HepG2 (cell line): ENCODE results near the gene ZNF764.

Experiments
- HNRNPLL ChIP-seq: fragments of 200-400 bp; formaldehyde crosslinking; IDR thresholded peaks from 2 replicates; pipeline ENCODE4 v1.6.1; 2017; ENCODE audit warnings: mild to moderate bottlenecking, low read depth, low read length; ENCODE audit not compliant: poor library complexity, severe bottlenecking
- NFYB ChIP-seq: sonication (generic); formaldehyde crosslinking; IDR thresholded peaks from 2 replicates; pipeline ENCODE4 v1.4.0; 2020; ENCODE audit warnings: missing genetic modification reagents
- NR1H2 ChIP-seq: sonication (generic); formaldehyde crosslinking; IDR thresholded peaks from 2 replicates; pipeline ENCODE4 v1.8.1; 2022; ENCODE audit warnings: low read depth, missing genetic modification reagents, borderline replicate concordance
- POLR2A ChIP-seq, 2 experiments: IDR thresholded peaks; 2 replicates each; pipeline ENCODE4 v1.6.1; 2011; ENCODE audit warnings: low read depth in 2 of 2, low read length in 2 of 2, mild to moderate bottlenecking in 1 of 2, moderate library complexity in 1 of 2; ENCODE audit not compliant: insufficient read depth in 1 of 2
- POLR2AphosphoS2 ChIP-seq: IDR thresholded peaks from 2 replicates; pipeline ENCODE4 v1.6.1; 2011; ENCODE audit warnings: low read depth, low read length, improper control_type of control experiment
- TAF1 ChIP-seq: sonication (generic); formaldehyde crosslinking; IDR thresholded peaks from 2 replicates; pipeline ENCODE4 v1.4.0; 2020; ENCODE audit warnings: missing genetic modification reagents
- TBP ChIP-seq: sonication (generic); formaldehyde crosslinking; IDR thresholded peaks from 2 replicates; pipeline ENCODE4 v1.5.0; 2020; ENCODE audit warnings: missing genetic modification reagents
- ZNF124 ChIP-seq: sonication (generic); formaldehyde crosslinking; IDR thresholded peaks from 2 replicates; pipeline ENCODE4 v1.4.0; 2020; ENCODE audit warnings: missing genetic modification reagents
- TF ChIP-seq, protein P1 (sequence below): conservative IDR thresholded peaks from 2 replicates; pipeline ENCODE4 v1.6.1; 2018; ENCODE audit warnings: missing genetic modification reagents
- TF ChIP-seq, protein P2 (sequence below): sonication (generic); formaldehyde crosslinking; IDR thresholded peaks from 2 replicates; pipeline ENCODE4 v1.5.0; 2020; ENCODE audit warnings: mild to moderate bottlenecking, missing genetic modification reagents, moderate library complexity
- TF ChIP-seq, protein P3 (sequence below): sonication (generic); formaldehyde crosslinking; IDR thresholded peaks from one replicate; pipeline ENCODE4 v1.5.1; 2020; ENCODE audit warnings: mild to moderate bottlenecking, missing genetic modification reagents; ENCODE audit errors: not compliant biosample characterization

DNA sequence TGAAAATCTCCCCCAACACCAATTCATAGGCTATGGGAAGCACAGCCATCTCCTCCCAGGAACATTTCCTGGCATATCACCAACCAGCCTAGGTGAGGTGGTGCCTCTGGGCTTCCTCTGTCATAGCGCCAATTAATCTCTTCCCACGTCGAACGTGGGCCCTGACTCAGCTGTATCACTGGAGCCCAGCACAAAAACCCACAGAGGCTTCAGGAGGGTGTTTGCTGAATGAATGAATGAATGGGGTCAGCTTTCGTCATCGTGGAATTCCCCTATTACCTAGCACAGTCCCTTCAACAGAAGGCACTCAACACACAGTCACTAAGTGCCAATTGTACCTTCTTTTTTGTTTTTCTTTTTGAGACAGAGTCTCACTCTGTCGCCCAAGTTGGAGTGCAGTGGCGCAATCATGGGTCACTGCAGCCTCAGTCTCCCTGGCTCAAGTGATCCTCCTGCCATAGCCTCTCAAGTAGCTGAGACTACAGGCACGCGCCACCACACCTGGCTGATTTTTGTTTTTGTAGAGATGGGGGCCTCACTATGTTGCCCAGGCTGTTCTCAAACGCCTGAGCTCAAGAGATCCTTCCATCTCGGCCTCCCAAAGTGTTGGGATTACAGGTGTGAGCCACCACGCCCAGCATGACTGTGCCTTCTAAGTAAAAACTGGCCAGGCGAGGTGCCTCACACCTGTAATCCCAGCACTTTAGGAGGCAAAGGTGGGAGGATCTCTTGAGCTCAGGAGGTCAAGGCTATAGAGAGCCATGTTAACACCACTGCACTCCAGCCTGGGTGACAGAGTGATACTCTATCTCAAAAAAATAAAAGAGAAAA lies 9.2 kb upstream of the ZNF764 start:
- no peak for TF ChIP-seq NR1H2 (CRISPR knock-in tag)
- TF ChIP-seq NFYB (CRISPR knock-in tag): no peak
- TF ChIP-seq, protein P1, sequence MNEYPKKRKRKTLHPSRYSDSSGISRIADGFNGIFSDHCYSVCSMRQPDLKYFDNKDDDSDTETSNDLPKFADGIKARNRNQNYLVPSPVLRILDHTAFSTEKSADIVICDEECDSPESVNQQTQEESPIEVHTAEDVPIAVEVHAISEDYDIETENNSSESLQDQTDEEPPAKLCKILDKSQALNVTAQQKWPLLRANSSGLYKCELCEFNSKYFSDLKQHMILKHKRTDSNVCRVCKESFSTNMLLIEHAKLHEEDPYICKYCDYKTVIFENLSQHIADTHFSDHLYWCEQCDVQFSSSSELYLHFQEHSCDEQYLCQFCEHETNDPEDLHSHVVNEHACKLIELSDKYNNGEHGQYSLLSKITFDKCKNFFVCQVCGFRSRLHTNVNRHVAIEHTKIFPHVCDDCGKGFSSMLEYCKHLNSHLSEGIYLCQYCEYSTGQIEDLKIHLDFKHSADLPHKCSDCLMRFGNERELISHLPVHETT (CRISPR knock-in tag): no peak
- TF ChIP-seq, protein P2, sequence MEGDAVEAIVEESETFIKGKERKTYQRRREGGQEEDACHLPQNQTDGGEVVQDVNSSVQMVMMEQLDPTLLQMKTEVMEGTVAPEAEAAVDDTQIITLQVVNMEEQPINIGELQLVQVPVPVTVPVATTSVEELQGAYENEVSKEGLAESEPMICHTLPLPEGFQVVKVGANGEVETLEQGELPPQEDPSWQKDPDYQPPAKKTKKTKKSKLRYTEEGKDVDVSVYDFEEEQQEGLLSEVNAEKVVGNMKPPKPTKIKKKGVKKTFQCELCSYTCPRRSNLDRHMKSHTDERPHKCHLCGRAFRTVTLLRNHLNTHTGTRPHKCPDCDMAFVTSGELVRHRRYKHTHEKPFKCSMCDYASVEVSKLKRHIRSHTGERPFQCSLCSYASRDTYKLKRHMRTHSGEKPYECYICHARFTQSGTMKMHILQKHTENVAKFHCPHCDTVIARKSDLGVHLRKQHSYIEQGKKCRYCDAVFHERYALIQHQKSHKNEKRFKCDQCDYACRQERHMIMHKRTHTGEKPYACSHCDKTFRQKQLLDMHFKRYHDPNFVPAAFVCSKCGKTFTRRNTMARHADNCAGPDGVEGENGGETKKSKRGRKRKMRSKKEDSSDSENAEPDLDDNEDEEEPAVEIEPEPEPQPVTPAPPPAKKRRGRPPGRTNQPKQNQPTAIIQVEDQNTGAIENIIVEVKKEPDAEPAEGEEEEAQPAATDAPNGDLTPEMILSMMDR: no peak
- TF ChIP-seq TBP (CRISPR knock-in tag): no peak
- no peak for TF ChIP-seq ZNF124 (CRISPR knock-in tag)
- TF ChIP-seq, protein P3, sequence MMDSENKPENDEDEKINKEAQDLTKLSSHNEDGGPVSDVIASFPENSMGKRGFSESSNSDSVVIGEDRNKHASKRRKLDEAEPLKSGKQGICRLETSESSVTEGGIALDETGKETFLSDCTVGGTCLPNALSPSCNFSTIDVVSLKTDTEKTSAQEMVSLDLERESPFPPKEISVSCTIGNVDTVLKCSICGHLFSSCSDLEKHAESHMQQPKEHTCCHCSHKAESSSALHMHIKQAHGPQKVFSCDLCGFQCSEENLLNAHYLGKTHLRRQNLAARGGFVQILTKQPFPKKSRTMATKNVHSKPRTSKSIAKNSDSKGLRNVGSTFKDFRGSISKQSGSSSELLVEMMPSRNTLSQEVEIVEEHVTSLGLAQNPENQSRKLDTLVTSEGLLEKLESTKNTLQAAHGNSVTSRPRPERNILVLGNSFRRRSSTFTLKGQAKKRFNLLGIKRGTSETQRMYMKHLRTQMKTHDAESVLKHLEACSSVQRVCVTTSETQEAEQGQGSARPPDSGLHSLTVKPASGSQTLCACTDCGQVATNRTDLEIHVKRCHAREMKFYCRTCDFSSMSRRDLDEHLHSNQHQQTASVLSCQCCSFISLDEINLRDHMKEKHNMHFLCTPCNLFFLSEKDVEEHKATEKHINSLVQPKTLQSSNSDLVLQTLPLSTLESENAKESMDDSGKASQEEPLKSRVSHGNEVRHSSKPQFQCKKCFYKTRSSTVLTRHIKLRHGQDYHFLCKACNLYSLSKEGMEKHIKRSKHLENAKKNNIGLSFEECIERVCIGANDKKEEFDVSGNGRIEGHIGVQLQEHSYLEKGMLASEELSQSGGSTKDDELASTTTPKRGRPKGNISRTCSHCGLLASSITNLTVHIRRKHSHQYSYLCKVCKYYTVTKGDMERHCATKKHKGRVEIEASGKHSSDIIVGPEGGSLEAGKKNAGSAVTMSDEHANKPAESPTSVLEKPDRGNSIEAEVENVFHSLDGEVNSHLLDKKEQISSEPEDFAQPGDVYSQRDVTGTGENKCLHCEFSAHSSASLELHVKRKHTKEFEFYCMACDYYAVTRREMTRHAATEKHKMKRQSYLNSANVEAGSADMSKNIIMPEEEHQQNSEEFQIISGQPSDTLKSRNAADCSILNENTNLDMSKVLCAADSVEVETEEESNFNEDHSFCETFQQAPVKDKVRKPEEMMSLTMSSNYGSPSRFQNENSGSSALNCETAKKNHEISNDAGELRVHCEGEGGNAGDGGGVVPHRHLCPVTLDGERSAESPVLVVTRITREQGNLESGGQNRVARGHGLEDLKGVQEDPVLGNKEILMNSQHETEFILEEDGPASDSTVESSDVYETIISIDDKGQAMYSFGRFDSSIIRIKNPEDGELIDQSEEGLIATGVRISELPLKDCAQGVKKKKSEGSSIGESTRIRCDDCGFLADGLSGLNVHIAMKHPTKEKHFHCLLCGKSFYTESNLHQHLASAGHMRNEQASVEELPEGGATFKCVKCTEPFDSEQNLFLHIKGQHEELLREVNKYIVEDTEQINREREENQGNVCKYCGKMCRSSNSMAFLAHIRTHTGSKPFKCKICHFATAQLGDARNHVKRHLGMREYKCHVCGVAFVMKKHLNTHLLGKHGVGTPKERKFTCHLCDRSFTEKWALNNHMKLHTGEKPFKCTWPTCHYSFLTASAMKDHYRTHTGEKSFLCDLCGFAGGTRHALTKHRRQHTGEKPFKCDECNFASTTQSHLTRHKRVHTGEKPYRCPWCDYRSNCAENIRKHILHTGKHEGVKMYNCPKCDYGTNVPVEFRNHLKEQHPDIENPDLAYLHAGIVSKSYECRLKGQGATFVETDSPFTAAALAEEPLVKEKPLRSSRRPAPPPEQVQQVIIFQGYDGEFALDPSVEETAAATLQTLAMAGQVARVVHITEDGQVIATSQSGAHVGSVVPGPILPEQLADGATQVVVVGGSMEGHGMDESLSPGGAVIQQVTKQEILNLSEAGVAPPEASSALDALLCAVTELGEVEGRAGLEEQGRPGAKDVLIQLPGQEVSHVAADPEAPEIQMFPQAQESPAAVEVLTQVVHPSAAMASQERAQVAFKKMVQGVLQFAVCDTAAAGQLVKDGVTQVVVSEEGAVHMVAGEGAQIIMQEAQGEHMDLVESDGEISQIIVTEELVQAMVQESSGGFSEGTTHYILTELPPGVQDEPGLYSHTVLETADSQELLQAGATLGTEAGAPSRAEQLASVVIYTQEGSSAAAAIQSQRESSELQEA (CRISPR knock-in tag): no peak
- TF ChIP-seq TAF1: no peak
- no peak for TF ChIP-seq HNRNPLL
- no peak for TF ChIP-seq POLR2A (IDR thresholded peaks at IDR 0.05; ENCODE audit: insufficient read depth in 1 of 2, low read depth in 2 of 2, low read length in 2 of 2)
- no peak for TF ChIP-seq POLR2AphosphoS2
